Adrenal gland (tissue), 12 donors: Measurements from ENCODE around the gene CFHR2. TPM values are rescaled to one million over a fixed set of nuclear protein-coding genes. Genes with fewer than 3 reads are reported as not detected.

Source experiments
- DNase-seq, 7 donors: peaks; one replicate each; pipeline ENCODE4 v3.0.0-alpha.2; 2019 to 2020
- H3K27ac ChIP-seq, 5 donors: fragments of 200-600 bp; sonication (generic) in 4 of 5; 1 replicate in 3 of 5; 2 replicates in 2 of 5; pipeline versions ENCODE4 v1.5.1 to v1.8.0; 2016 to 2020; ENCODE audit warnings: mild to moderate bottlenecking in 1 of 5
- H3K27me3 ChIP-seq: fragments of 200-600 bp; 2 replicates; pipeline ENCODE4 v1.8.0; 2021
- H3K36me3 ChIP-seq, 2 donors: fragments of 200-600 bp; replicated peaks in 1 of 2; 1 replicate in 1 of 2; 2 replicates in 1 of 2; pipeline versions ENCODE4 v1.5.1 to v1.8.0; 2018 to 2022
- H3K4me1 ChIP-seq, 2 donors: fragments of 200-600 bp; replicated peaks in 1 of 2; 1 replicate in 1 of 2; 2 replicates in 1 of 2; pipeline versions ENCODE4 v1.5.1 to v1.8.0; 2018 to 2021
- H3K4me3 ChIP-seq, 4 donors: fragments of 200-600 bp; sonication (generic) in 3 of 4; one replicate each; pipeline ENCODE4 v1.5.1; 2016 to 2018
- H3K9me3 ChIP-seq, 3 donors: fragments of 200-600 bp; sonication (generic) in 1 of 3; replicated peaks in 1 of 3; 1 replicate in 2 of 3; 2 replicates in 1 of 3; pipeline versions ENCODE4 v1.5.1 to v1.8.0; 2016 to 2021
- POLR2A ChIP-seq, 2 donors: fragments of 450-650 bp; IDR thresholded peaks; one replicate each; pipeline ENCODE4 v1.6.1; 2017; ENCODE audit warnings: antibody characterized with exemption in 2 of 2, mild to moderate bottlenecking in 2 of 2, moderate library complexity in 1 of 2
- WGBS, 4 donors: extraction: QIAGEN DNeasy Blood & Tissue Kit in 2 of 4; methylation state at CpG; one replicate each; pipeline versions ENCODE4 v1.1.5 to v1.1.7; 2013 to 2017; 5-methylcytosine and 5-hydroxymethylcytosine counted together
- intact Hi-C, 2 donors: fragments of 100-400 bp; cut with DNase I; formaldehyde crosslinking; loops; one replicate each; pipeline versions ENCODE4 v1.14.1 to v1.15.0; 2022 to 2023
- polyA plus RNA-seq, 3 donors: library from polyadenylated mRNA; stranded (reverse); fragments of 200-250 nt in 2 of 3; fragments of 350-450 nt in 1 of 3; fragmentation: Illumina TruSeq in 1 of 3; extraction: RNeasy Lipid Tissue Mini Kit (QIAGEN cat#74804) in 1 of 3; gene quantifications; one replicate each; pipeline ENCODE4 v1.2.3, GENCODE V29; 2013 to 2014
- small RNA-seq, 2 donors: library from RNA; depleted of rRNA; stranded (forward); fragments of <200 nt; gene quantifications; one replicate each; pipeline ENCODE3, GENCODE V24; 2016
- total RNA-seq, 9 donors: library from RNA; depleted of rRNA in 4 of 9; stranded (reverse); fragments of >200 nt in 4 of 9; fragments of 120-200 nt in 1 of 9; fragmentation: NEBNext Ultra II Directional in 1 of 9; extraction: Animal tissue kit (Norgen Biotek cat#: 25700) in 1 of 9; gene quantifications; one replicate each; pipeline versions ENCODE4 v1.1.0 to v1.2.4, GENCODE V29; 2013 to 2023
- TF ChIP-seq, protein P1 (sequence below), 6 experiments: fragments of 450-650 bp in 4 of 6; fragments of 200-600 bp in 2 of 6; sonication (generic) in 1 of 6; IDR thresholded peaks; 1 replicate in 5 of 6; 2 replicates in 1 of 6; pipeline versions ENCODE4 v1.5.1 to v1.8.0; 2016 to 2021; ENCODE audit warnings: antibody characterized with exemption in 6 of 6, mild to moderate bottlenecking in 2 of 6, moderate library complexity in 1 of 6
- donor health status: healthy with polysubstance abuse.
- donor health status: Bipolar disorder and iron deficiency.
- donor health status: DM: yes; HTN: yes; CAD: no.
- donor health status: DM: no; HTN: no; CAD: no.
- donor health status: DM: no; HTN: no; CAD: no.
- donor health status: DM: yes; HTN: yes; CAD: no.

CFHR2 gene
- total and polyA plus RNA-seq, 12 donors = 0.28 to 0.46 (median 0.29) TPM; not detected in 9

DNA sequence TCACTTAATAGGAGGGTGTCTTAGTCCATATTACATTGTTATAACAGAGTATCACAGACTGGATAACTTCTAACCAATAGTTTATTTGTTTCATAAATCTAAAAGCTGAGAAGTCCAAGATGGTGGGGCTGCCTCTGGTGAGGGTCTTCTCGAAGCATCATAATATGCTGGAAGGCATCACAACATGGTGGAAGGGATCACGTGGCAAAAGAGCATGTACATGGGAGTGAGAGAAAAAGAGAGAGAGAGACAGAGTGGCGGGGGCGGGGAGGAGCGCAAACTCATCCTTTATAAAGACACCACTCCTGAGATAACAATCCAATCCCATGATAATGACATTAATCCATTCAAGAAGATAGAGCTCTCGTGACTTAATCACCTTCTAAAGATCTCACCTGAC lies 65.3 kb downstream of the CFHR2 start:
- no peak for TF ChIP-seq POLR2A (IDR thresholded peaks at IDR 0.05)
- TF ChIP-seq, protein P1, sequence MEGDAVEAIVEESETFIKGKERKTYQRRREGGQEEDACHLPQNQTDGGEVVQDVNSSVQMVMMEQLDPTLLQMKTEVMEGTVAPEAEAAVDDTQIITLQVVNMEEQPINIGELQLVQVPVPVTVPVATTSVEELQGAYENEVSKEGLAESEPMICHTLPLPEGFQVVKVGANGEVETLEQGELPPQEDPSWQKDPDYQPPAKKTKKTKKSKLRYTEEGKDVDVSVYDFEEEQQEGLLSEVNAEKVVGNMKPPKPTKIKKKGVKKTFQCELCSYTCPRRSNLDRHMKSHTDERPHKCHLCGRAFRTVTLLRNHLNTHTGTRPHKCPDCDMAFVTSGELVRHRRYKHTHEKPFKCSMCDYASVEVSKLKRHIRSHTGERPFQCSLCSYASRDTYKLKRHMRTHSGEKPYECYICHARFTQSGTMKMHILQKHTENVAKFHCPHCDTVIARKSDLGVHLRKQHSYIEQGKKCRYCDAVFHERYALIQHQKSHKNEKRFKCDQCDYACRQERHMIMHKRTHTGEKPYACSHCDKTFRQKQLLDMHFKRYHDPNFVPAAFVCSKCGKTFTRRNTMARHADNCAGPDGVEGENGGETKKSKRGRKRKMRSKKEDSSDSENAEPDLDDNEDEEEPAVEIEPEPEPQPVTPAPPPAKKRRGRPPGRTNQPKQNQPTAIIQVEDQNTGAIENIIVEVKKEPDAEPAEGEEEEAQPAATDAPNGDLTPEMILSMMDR (IDR thresholded peaks at IDR 0.05) = no peak
- Histone ChIP-seq H3K4me1 (no peaks in the 10 kb centered on the region), H3K36me3 (no peaks in the 10 kb centered on the region), H3K9me3 (no peaks in the 10 kb centered on the region), H3K27me3 (no peaks in the 10 kb centered on the region), H3K4me3 (no peak overlapping the region), H3K27ac (no peak overlapping the region)
- WGBS, 4 donors = 78 to 88% (median 84%) methylated on average over 4 to 6 of the region's 6 CpGs
- intact Hi-C loops = no loop called here
- no peak for DNase-seq

Small RNAs within 50 kb of the gene (small RNA-seq; reads per million reads assigned to genes)
- gene AL139418.1 = 0 reads per million in 2 donors

Other genes with a start within 250 kb of the CFHR2 start
- under 1 TPM in 4 of 9 donors, not detected in 5; 0.11 to 0.83 (median 0.48) TPM for gene CFHR3, start 168.9 kb upstream of the CFHR2 start, total RNA-seq
- 1 to 10 TPM in 2 of 3 donors, under 1 TPM in 1; 0.59 to 3.0 (median 1.3) TPM for gene CFHR3, start 168.9 kb upstream of the CFHR2 start, polyA plus RNA-seq
- 1 to 10 TPM in 2 of 9 donors, under 1 TPM in 3, not detected in 4; 0.42 to 3.9 (median 0.90) TPM for gene CFHR1, start 124.0 kb upstream of the CFHR2 start, total RNA-seq
- gene CFHR1, start 124.0 kb upstream of the CFHR2 start, polyA plus RNA-seq = 1 to 10 TPM in 1 of 3 donors, under 1 TPM in 1, not detected in 1; 0.68 to 1.0 TPM
- gene CFHR4, start 55.7 kb upstream of the CFHR2 start, total RNA-seq = under 1 TPM in 1 of 9 donors, not detected in 8; 0.18 TPM
- gene CFHR4, start 55.7 kb upstream of the CFHR2 start, polyA plus RNA-seq = under 1 TPM in 1 of 3 donors, not detected in 2; 0.47 TPM
- not detected for gene CFHR5, start 33.8 kb downstream of the CFHR2 start, total RNA-seq
- gene CFHR5, start 33.8 kb downstream of the CFHR2 start, polyA plus RNA-seq = not detected
- not detected for gene F13B, start 123.5 kb downstream of the CFHR2 start, total RNA-seq
- not detected for gene F13B, start 123.5 kb downstream of the CFHR2 start, polyA plus RNA-seq
- 10 to 100 TPM in 1 of 9 donors, 1 to 10 TPM in 3, under 1 TPM in 5; 0.25 to 14.5 (median 0.91) TPM for gene ASPM, start 202.9 kb downstream of the CFHR2 start, total RNA-seq
- gene ASPM, start 202.9 kb downstream of the CFHR2 start, polyA plus RNA-seq = under 1 TPM; 0.08 to 0.70 (median 0.10) TPM